ENCODE measurements around the gene TSC2.
"Not testable (repeated sequence)": the region's sequence is repeated elsewhere in the genome, so short reads cannot be mapped to it uniquely, and the experiment has no call there.

Gene TSC2

GRCh38 chr16:2009791-2010510, 37.8 kb upstream of the TSC2 start, which contains the start of gene ZNF598:
TSS of gene ZNF598 (minus strand) at chr16:2009821.
- DNase-seq: peak; percentile 90

- DNase-seq: not testable (repeated sequence)
Measured at GRCh38 chr16:2011726-2012125, 36.1 kb upstream of the TSC2 start.

DNA sequence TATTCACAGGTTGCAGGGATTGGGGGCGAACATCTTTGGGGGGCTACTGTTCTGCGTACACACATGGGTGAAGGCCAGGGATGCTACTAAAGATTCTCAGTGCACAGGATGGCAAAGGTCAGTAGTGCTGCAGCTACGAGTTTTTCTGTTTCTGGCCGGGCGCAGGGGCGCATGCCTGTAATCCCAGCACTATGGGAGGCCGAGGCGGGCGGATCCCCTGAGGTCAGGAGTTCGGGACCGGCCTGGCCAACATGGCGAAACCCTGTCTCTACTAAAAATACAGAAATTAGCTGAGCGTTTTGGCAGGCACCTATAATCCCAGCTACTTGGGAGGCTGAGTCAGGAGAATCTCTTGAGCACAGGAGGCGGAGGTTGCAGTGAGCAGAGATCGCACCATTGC, 34.3 kb upstream of the TSC2 start:
- no peak for DNase-seq

DNA sequence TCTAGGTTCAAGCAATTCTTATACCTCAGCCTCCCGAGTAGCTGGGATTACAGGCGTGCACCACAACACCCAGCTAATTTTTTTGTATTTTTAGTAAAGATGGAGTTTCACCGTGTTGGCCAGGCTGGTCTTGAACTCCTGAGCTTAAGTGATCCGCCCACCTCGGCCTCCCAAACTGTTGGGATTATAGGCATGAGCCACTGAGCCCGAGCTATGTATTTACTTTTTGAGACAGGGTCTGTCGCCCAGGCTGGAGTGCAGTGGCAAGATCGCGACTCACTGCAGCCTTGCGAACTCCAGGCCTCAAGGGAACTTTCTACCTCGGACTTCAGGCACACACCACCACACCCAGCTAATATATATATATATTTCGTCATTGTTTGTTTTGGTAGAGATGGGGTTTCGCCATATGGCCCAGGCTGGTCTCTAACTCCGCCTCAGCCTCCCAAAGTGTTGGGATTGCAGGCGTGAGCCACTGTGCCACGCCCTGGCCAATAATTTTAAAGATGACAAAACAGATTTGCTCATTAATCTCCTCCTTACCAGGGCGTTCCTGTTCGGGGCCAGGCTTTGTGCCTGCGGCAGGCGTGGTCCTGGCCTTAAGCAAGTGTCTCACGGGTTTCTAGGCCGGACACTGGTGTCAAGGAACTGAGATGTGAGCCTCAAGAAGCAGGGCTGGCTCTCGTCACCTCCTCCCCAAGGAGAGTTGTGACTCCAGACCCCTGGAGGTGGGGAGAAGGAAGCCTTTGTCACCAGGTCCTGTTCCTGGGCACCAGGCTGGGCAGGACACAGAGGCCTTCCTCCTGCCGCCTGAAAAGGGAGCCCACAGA, 32.5 kb upstream of the TSC2 start:
- DNase-seq: no peak

DNA sequence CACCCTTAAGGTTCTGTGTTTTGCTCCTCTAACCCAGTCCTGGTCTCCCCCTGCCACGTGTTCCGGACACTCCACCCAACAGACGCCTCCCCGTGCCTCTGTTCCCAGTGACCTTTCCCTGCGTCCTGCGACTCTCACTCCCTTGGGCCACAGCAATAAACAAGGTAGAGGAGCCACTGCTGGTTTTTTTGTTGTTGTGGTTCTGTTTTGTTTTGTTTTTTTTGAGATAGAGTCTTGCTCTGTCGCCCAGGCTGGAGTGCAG, 31.9 kb upstream of the TSC2 start:
- no peak for DNase-seq

DNA sequence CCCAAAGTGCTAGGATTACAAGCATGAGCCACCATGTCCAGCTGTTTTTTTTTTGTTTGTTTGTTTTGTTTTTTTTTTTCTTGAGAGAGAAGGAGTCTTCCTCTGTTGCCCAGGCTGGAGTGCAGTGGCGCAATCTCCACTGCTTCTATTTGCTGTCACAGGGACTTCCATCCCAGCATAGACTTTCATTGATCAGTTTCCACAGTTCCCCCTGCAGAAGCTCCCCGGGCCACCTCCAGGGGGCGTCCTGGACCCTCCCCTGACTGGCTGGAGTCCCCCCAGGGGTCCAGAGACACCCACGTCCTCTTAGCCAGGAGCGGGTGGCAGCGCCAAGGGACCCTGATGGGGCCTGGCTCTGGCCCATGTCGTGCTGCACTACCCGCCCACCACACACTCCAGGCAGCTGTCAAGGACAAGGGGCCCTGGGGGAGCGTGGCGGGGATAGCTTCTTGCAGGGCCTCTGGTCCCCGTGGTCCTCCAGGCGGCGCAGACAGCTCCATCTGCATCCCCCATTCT, 31.3 kb upstream of the TSC2 start:
- no peak for DNase-seq

GRCh38 chr16:2019518-2019920, 28.3 kb upstream of the TSC2 start, which contains the start of gene NPW:
TSS of gene NPW (plus strand) at chr16:2019785.
- DNase-seq: no peak

GRCh38 chr16:2019921-2020831, 27.6 kb upstream of the TSC2 start:
- no peak for DNase-seq

DNA sequence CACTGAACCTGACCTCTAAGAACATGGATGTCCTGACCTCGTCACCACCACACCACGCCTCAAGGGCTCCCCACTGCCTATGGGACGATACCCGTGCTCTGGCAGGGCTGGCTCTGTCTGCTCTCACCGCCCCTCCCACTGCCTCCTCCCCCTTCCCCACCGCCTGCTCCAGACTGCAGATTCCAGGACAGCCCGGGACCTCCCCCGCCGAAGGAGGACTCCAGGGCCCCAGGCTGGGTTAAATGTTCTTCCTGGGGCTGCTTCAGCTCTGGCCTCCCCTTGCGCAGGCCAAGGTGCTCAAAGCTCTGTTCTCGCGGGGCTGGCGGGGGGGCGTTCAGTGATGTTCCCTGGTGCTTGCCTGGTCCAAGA, 25.1 kb upstream of the TSC2 start:
- DNase-seq: peak; percentile 62

GRCh38 chr16:2023092-2024031, 24.4 kb upstream of the TSC2 start:
- peak; percentile 79 for DNase-seq

DNA sequence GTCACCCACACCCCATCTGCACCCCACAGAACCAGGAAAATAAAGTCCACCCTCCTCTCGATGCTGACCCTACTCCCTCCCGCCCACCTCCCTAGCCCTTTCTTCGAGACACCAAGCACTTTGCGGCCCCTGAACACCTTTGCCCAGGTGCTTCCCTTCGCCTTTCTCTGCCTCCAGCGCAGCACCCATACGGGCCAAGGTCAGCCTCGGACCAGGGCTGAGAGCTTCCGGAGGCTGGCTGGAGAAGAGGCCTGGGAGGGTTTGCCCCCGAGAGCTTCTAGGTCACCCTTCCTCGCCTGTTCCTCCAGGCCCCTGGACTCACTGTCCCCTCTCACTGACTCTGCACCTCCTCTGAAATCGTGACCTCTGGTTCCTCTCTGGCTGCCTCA, 23.8 kb upstream of the TSC2 start:
- no peak for DNase-seq

DNA sequence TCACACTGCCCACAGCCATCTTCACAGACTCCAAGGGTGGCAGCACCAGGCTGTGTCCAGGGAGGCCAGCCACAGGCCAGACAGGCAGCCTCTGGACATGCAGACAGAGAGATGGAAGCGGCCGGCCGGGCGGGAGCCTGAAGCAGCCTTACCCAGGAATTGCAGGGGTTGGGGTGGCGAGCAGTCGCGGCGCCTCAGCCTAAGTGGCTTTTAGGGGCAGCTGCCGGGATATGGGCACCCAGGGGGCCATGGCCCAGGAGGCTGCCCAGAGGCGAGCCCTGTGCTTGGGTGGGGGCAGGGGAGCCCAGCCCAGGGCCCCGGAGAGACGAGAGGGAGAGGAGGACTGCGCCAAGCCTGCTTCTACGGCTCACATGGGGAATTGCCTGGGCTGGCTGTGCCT, 22.5 kb upstream of the TSC2 start:
- no peak for DNase-seq

- DNase-seq: no peak
Measured at GRCh38 chr16:2025878-2026460, 21.8 kb upstream of the TSC2 start.

DNA sequence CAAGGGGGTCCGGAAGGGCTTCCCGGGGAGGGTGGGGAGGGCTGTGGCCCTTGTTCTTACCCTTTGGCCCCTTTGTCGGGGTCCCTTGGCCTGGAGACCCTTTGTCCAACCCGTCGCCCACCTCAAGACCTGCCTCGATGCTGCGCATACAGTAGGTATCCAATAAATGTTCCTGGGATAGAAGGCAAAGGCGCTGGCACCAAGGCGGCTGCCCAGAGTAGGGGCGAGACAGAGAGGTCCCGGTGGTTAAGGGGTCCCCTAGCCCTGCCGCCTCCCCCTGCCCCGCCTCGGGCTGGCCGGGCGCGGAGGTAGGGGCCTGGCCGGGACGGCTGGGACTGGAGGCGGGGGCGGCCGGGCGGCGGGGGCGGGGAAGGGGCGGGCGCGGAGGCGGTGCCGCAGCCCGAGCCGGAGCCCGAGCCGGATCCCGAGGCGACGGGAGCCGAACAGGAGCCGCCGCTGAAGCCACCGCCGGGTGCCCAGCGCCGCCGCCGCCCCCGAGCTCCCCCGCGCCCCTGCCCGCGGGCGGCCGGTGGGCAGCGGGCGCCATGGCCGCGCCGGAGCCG, 21.2 kb upstream of the TSC2 start, which contains the start of gene NHERF2:
Gene NHERF2, plus strand, starts transcription at position 442 of the 563 bp plus-strand sequence. Its CDS starts 104 bp downstream, at position 546.
- no peak for DNase-seq

DNA sequence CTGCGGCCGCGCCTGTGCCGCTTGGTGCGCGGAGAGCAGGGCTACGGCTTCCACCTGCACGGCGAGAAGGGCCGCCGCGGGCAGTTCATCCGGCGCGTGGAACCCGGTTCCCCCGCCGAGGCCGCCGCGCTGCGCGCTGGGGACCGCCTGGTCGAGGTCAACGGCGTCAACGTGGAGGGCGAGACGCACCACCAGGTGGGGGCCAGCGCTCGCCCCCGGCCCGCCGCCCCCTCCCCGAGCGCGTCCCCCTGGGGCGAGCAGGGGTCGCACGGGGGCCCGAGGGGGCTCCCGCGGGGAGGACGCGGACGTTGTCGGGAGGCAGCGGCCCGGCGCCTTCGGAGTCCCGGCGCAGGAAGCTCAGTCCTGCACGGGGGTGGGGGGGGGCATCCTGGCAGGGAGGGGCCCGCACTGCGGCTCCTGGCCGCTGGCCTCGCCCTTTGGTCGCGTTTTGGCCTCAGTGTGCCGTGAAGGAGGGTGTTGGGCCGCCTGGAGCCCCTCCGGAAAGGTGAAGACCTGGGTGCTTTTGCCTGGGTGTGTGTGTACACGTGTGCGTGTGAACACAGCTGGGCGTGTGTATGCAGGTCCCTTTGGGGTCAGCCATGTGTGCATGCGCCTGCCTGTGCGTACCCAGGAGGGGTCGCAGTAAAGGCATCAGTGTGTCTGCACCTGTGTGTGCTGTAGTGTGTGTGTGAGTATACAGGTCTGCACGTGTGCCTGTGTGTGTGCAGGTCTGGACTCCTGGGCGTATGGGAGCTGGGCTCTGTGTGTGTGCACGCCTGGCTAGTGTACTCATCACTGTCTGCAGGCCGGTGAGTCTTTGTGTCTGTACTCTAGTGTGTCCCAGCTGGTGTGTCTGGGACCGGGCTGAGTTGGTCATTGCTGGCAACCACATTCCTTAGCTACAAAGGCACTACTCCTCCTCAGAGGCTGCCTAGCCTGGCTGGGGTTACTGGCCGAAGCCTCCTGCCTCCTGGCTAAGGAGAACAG, 20.5 kb upstream of the TSC2 start:
- peak; percentile 42 for DNase-seq

DNA sequence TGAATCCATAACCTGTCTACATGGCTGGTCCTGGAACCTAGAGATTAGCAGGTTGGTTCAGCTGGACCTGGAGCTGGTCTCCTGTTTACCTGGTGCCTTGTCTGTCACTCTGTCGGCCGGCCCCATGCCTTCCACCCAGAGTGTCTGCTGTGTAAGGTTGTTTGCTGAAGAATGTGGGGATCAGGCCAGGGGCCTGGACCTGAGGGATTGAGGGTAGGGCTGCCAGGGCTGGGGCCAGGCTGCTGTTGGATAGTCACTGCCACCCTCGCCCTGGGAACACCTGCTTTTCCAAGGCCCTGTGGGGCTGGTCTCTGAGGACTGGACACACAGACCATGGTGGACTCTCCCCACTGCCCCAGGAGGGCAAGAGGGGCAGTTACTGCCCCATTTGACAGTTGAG, 19.6 kb upstream of the TSC2 start:
- DNase-seq: no peak

DNA sequence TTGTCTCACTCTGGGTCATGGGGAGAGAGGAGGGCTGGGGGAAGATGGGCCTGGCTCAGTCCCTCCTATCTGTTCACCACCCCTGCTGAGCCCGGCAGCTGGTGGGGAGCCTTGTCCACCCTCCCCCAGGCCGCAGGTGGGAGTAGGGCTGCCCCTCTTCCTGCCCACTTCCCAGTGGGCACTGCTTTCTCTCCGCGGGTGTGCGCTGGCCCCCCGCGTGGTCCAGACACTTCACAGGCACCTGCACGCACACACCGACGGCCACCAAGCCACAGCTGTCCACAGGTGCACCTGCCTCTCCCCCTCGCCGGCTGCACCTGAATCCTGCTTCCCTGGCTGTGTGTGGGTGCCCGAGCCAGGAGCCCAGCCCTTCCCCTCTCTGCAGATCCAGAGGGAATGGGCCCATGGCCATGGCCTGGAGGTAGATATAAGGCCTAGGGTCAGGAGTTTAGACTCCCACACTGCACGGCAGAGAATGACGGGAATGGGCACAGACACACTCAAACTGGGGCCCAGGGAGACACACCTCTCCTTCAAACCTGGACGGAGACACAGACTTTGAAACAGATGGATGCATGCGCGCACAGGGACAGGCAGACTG, 19.1 kb upstream of the TSC2 start:
- no peak for DNase-seq

DNA sequence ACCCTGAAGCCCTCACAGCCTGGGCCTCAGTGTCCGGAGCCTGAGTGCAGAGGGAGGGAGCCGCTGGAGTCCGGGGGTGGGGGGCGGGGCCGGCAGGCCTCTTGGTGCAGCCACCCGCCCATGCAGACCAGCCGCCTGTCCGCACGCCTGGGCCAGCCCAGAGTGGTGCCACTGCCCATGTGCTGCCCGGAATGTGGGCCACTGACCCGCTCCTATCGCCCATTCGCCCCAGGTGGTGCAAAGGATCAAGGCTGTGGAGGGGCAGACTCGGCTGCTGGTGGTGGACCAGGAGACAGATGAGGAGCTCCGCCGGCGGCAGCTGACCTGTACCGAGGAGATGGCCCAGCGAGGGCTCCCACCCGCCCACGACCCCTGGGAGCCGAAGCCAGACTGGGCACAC, 18.4 kb upstream of the TSC2 start:
- DNase-seq: no peak

DNA sequence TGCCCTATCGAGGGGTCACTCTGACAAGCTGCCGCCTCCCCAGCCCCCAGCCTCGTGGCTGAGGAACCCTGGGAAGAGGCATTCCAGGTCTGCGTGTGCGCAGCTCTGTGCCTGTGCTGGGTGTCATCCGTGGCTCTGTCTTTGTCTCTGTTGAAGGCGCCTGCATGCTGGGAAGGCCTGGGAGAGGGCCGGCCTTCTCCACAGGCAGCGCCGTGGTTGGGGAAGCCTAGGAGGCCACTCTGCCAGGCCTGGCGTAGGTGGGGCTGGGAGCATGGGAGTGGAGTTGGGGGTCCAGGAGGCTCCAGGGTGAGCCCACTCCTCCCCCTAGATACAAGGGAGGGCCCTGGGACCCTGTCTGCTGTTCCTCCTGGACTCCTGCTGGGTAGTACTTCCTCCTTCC, 17.7 kb upstream of the TSC2 start:
- DNase-seq: no peak

Data from fibroblast of skin of abdomen (primary cell).